K562 (cell line): ENCODE measurements around the gene POMGNT1. TPM values are rescaled to one million over a fixed set of nuclear protein-coding genes. Genes with fewer than 3 reads are reported as not detected.

ENCODE experiments used
- ATF1 ChIP-seq, 2 experiments: fragments of 450-650 bp in 1 of 2; IDR thresholded peaks; 2 replicates each; pipeline ENCODE4 v1.6.1; 2016; ENCODE audit warnings: missing compliant biosample characterization in 1 of 2, missing genetic modification characterization in 1 of 2
- ATF7 ChIP-seq: fragments of 450-650 bp; IDR thresholded peaks from 2 replicates; pipeline ENCODE4 v1.7.1; 2014; ENCODE audit warnings: mild to moderate bottlenecking, moderate library complexity
- CBX1 ChIP-seq: sonication (generic); IDR thresholded peaks from 2 replicates; pipeline ENCODE4 v1.6.1; 2016; ENCODE audit warnings: antibody characterized with exemption, low read depth, mild to moderate bottlenecking
- FUS ChIP-seq: fragments of 200-400 bp; formaldehyde crosslinking; optimal IDR thresholded peaks from 2 replicates; pipeline ENCODE3; 2017; ENCODE audit warnings: low read depth, low read length
- GTF2A2 ChIP-seq: IDR thresholded peaks from 2 replicates; pipeline ENCODE4 v1.6.1; 2016; ENCODE audit warnings: mild to moderate bottlenecking, missing genetic modification characterization, missing compliant biosample characterization
- HEY1 ChIP-seq: fragments of 250-450 bp; sonication (Bioruptor Pico); IDR thresholded peaks from 2 replicates; pipeline ENCODE4 v1.5.0; 2020; ENCODE audit warnings: mild to moderate bottlenecking, moderate library complexity, borderline replicate concordance
- IRF2 ChIP-seq: sonication (generic); formaldehyde crosslinking; IDR thresholded peaks from 2 replicates; pipeline ENCODE4 v1.8.1; 2022; ENCODE audit warnings: mild to moderate bottlenecking, missing genetic modification reagents
- MAZ ChIP-seq, 2 experiments: fragments of 450-650 bp in 1 of 2; sonication (generic) in 1 of 2; formaldehyde crosslinking; IDR thresholded peaks in 1 of 2; conservative IDR thresholded peaks in 1 of 2; 2 replicates each; pipeline versions ENCODE4 v1.4.0 to v1.5.0; 2020; ENCODE audit warnings: mild to moderate bottlenecking in 1 of 2, missing genetic modification reagents in 1 of 2
- MIER1 ChIP-seq: fragments of 450-650 bp; IDR thresholded peaks from 2 replicates; pipeline ENCODE4 v1.6.1; 2016; ENCODE audit warnings: antibody characterized with exemption, mild to moderate bottlenecking, low read depth
- RBM39 ChIP-seq: fragments of 200-400 bp; formaldehyde crosslinking; optimal IDR thresholded peaks from 2 replicates; pipeline ENCODE3; 2018; ENCODE audit warnings: low read depth, low read length
- SMAD2 ChIP-seq: fragments of 150-350 bp; IDR thresholded peaks from 2 replicates; pipeline ENCODE4 v1.6.1; 2014; ENCODE audit warnings: low read depth, mild to moderate bottlenecking, low read length
- ZFPM2 ChIP-seq: fragments of 250-450 bp; sonication (Bioruptor Pico); IDR thresholded peaks from 2 replicates; pipeline ENCODE4 v1.5.1; 2022; ENCODE audit warnings: mild to moderate bottlenecking
- ZNF134 ChIP-seq: fragments of 250-450 bp; sonication (Bioruptor Pico); conservative IDR thresholded peaks from 2 replicates; pipeline ENCODE4 v1.4.0; 2020
- polyA plus RNA-seq, 8 experiments: library from polyadenylated mRNA; depleted of rRNA in 4 of 8; stranded (reverse) in 5 of 8; unstranded in 3 of 8; fragments of >200 nt; fragmentation: Nextera tagmentation in 2 of 8; fragmentation: Illumina TruSeq in 1 of 8; extraction: Ambion mirVana in 2 of 8; extraction: Trizol in 1 of 8; gene quantifications; 2 replicates each; pipeline versions ENCODE4 v1.2.1 to v1.2.3, GENCODE V29; 2011 to 2014; ENCODE audit warnings: inconsistent platforms in 1 of 8, missing spikeins in 1 of 8
- total RNA-seq, 7 experiments: library from RNA; depleted of rRNA in 6 of 7; stranded (reverse); fragments of >200 nt in 6 of 7; fragmentation: Illumina TruSeq in 2 of 7; extraction: Trizol in 2 of 7; gene quantifications; 2 replicates each; pipeline versions ENCODE4 v1.2.1 to v1.2.3, GENCODE V29; 2011 to 2021; ENCODE audit warnings: low replicate concordance in 1 of 7
- TF ChIP-seq, protein P1 (sequence below): fragments of 200-600 bp; sonication (generic); IDR thresholded peaks from one replicate; pipeline ENCODE4 v1.6.1; 2012; ENCODE audit warnings: mild to moderate bottlenecking, low read depth, low read length, inconsistent platforms

POMGNT1 gene
- total and polyA plus RNA-seq, 9 of the 15 experiments (the other 6 are each of a cell fraction or from before 2014, with no cell fraction given): 14.1 to 58.9 (median 37.8) TPM

- TF ChIP-seq ZNF134 (CRISPR knock-in tag) (no peak), HEY1 (CRISPR knock-in tag) (no peak), FUS (no peak), IRF2 (CRISPR knock-in tag) (no peak), MAZ (CRISPR knock-in tag; conservative IDR thresholded peaks at IDR 0.05 in 1 of 2, IDR thresholded peaks at IDR 0.05 in 1 of 2) (peak; percentile 38 to 50; a peak in 2 of 4 replicates), CBX1 (0 out of 2 replicates have a peak, but pooled peaks have one; percentile 52), GTF2A2 (tag) (no peak), ATF7 (peak; percentile 42; the same call in 1 of the 2 replicates), RBM39 (no peak), ATF1 (CRISPR knock-in tag; IDR thresholded peaks at IDR 0.05) (no peak), ATF1 (tag; IDR thresholded peaks at IDR 0.05) (no peak), MIER1 (0 out of 2 replicates have a peak, but pooled peaks have one; percentile 29), SMAD2 (no peak), ZFPM2 (CRISPR knock-in tag) (no peak)
- TF ChIP-seq, protein P1, sequence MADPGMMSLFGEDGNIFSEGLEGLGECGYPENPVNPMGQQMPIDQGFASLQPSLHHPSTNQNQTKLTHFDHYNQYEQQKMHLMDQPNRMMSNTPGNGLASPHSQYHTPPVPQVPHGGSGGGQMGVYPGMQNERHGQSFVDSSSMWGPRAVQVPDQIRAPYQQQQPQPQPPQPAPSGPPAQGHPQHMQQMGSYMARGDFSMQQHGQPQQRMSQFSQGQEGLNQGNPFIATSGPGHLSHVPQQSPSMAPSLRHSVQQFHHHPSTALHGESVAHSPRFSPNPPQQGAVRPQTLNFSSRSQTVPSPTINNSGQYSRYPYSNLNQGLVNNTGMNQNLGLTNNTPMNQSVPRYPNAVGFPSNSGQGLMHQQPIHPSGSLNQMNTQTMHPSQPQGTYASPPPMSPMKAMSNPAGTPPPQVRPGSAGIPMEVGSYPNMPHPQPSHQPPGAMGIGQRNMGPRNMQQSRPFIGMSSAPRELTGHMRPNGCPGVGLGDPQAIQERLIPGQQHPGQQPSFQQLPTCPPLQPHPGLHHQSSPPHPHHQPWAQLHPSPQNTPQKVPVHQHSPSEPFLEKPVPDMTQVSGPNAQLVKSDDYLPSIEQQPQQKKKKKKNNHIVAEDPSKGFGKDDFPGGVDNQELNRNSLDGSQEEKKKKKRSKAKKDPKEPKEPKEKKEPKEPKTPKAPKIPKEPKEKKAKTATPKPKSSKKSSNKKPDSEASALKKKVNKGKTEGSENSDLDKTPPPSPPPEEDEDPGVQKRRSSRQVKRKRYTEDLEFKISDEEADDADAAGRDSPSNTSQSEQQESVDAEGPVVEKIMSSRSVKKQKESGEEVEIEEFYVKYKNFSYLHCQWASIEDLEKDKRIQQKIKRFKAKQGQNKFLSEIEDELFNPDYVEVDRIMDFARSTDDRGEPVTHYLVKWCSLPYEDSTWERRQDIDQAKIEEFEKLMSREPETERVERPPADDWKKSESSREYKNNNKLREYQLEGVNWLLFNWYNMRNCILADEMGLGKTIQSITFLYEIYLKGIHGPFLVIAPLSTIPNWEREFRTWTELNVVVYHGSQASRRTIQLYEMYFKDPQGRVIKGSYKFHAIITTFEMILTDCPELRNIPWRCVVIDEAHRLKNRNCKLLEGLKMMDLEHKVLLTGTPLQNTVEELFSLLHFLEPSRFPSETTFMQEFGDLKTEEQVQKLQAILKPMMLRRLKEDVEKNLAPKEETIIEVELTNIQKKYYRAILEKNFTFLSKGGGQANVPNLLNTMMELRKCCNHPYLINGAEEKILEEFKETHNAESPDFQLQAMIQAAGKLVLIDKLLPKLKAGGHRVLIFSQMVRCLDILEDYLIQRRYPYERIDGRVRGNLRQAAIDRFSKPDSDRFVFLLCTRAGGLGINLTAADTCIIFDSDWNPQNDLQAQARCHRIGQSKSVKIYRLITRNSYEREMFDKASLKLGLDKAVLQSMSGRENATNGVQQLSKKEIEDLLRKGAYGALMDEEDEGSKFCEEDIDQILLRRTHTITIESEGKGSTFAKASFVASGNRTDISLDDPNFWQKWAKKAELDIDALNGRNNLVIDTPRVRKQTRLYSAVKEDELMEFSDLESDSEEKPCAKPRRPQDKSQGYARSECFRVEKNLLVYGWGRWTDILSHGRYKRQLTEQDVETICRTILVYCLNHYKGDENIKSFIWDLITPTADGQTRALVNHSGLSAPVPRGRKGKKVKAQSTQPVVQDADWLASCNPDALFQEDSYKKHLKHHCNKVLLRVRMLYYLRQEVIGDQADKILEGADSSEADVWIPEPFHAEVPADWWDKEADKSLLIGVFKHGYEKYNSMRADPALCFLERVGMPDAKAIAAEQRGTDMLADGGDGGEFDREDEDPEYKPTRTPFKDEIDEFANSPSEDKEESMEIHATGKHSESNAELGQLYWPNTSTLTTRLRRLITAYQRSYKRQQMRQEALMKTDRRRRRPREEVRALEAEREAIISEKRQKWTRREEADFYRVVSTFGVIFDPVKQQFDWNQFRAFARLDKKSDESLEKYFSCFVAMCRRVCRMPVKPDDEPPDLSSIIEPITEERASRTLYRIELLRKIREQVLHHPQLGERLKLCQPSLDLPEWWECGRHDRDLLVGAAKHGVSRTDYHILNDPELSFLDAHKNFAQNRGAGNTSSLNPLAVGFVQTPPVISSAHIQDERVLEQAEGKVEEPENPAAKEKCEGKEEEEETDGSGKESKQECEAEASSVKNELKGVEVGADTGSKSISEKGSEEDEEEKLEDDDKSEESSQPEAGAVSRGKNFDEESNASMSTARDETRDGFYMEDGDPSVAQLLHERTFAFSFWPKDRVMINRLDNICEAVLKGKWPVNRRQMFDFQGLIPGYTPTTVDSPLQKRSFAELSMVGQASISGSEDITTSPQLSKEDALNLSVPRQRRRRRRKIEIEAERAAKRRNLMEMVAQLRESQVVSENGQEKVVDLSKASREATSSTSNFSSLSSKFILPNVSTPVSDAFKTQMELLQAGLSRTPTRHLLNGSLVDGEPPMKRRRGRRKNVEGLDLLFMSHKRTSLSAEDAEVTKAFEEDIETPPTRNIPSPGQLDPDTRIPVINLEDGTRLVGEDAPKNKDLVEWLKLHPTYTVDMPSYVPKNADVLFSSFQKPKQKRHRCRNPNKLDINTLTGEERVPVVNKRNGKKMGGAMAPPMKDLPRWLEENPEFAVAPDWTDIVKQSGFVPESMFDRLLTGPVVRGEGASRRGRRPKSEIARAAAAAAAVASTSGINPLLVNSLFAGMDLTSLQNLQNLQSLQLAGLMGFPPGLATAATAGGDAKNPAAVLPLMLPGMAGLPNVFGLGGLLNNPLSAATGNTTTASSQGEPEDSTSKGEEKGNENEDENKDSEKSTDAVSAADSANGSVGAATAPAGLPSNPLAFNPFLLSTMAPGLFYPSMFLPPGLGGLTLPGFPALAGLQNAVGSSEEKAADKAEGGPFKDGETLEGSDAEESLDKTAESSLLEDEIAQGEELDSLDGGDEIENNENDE: no peak
Measured at GRCh38 chr1:46197964-46198811, at the start of gene POMGNT1 (continued).
